GM13977 (cell line): ENCODE data around the gene EPHA5.

Experiments used
- DNase-seq: peaks from one replicate; pipeline ENCODE4 v3.0.0; 2012; ENCODE audit warnings: low spot score
- CTCF ChIP-seq: IDR thresholded peaks from 2 replicates; pipeline ENCODE4 v1.5.1; 2012; ENCODE audit warnings: mild to moderate bottlenecking, control low read depth; ENCODE audit not compliant: insufficient read depth; ENCODE audit errors: extremely low read depth, missing control alignments
- in situ Hi-C: fragments of 300-500 bp; cut with MboI; formaldehyde crosslinking; loops from one replicate; pipeline ENCODE4 v1.12.0; 2022; ENCODE audit warnings: low sequenced_read_pairs, low pct_unique_long_range_greater_than_20kb, mixed read lengths, inconsistent platforms; ENCODE audit not compliant: unreplicated experiment

The EPHA5 gene

GRCh38 chr4:65399084-65399483 lies 271.2 kb downstream of the EPHA5 start:
- in situ Hi-C loops, result no loop called here
- no peak for TF ChIP-seq CTCF
- DNase-seq, result no peak

- DNase-seq, result no peak
- in situ Hi-C loops, result no loop called here
These were observed 277.2 kb downstream of the EPHA5 start for GRCh38 chr4:65393078-65393477.

GRCh38 chr4:65392488-65392887 lies 277.8 kb downstream of the EPHA5 start:
- no peak for TF ChIP-seq CTCF
- DNase-seq, result no peak
- in situ Hi-C loops, result no loop called here

More at GRCh38 chr4:65393078-65393477, 277.2 kb downstream of the EPHA5 start:
- TF ChIP-seq CTCF, result no peak

GRCh38 chr4:65391814-65392213 lies 278.5 kb downstream of the EPHA5 start:
- DNase-seq, result no peak
- no peak for TF ChIP-seq CTCF
- in situ Hi-C loops, result no loop called here

GRCh38 chr4:65391382-65391781 lies 278.9 kb downstream of the EPHA5 start:
- in situ Hi-C loops, result no loop called here
- TF ChIP-seq CTCF, result no peak
- DNase-seq, result no peak

GRCh38 chr4:65386927-65387326 lies 283.4 kb downstream of the EPHA5 start:
- no peak for TF ChIP-seq CTCF
- in situ Hi-C loops, result no loop called here

More at GRCh38 chr4:65386927-65387326, 283.4 kb downstream of the EPHA5 start:
- DNase-seq, result no peak
